ENCODE measurements around the gene SPHK2. TPM values are rescaled to one million over a fixed set of nuclear protein-coding genes. Genes with fewer than 3 reads are reported as not detected.

Gene SPHK2
- total RNA-seq, 4 donors from 2014 or later = 17.1 to 45.4 (median 31.4) TPM

DNA sequence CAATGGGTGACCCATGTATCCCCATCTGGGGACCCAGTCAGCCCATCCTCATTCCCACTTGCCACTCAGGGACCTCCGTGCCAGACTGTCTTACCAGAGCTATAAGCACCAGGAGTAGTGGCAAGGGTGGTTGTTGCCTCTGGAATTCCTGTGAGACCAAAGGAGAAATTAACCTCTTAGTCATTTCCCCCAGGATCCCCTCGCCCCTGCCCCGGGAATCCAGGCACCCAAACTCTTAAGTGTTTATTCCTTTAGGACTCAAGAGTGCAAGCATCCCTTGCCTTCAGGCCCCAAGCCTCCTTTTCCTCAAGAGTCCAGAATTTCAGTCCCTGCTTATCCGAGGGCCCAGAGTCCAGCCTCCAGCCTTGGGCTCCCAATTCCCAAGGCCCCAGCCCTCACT, 44.4 kb downstream of the SPHK2 start:
- no peak overlapping the region for H3K4me3 ChIP-seq (replicated peaks in 1 of 3)
- peaks cover 0 to 3% of the 10 kb centered on the region in 2 donors for H3K4me1 ChIP-seq
- H3K27ac ChIP-seq = no peak overlapping the region
- intact Hi-C loops (cut with DNase I) = no loop called here
- no peak for DNase-seq
- no peaks in the 10 kb centered on the region for H3K27me3 ChIP-seq
- H3K9me3 ChIP-seq = no peaks in the 10 kb centered on the region
- 96 to 100% methylated on average over 4 of the region's 4 CpGs for WGBS, 2 donors
- TF ChIP-seq POLR2A (IDR thresholded peaks at IDR 0.05) = no peak
- TF ChIP-seq, protein P1, sequence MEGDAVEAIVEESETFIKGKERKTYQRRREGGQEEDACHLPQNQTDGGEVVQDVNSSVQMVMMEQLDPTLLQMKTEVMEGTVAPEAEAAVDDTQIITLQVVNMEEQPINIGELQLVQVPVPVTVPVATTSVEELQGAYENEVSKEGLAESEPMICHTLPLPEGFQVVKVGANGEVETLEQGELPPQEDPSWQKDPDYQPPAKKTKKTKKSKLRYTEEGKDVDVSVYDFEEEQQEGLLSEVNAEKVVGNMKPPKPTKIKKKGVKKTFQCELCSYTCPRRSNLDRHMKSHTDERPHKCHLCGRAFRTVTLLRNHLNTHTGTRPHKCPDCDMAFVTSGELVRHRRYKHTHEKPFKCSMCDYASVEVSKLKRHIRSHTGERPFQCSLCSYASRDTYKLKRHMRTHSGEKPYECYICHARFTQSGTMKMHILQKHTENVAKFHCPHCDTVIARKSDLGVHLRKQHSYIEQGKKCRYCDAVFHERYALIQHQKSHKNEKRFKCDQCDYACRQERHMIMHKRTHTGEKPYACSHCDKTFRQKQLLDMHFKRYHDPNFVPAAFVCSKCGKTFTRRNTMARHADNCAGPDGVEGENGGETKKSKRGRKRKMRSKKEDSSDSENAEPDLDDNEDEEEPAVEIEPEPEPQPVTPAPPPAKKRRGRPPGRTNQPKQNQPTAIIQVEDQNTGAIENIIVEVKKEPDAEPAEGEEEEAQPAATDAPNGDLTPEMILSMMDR (IDR thresholded peaks at IDR 0.05) = no peak
- no peaks in the 10 kb centered on the region for H3K36me3 ChIP-seq

DNA sequence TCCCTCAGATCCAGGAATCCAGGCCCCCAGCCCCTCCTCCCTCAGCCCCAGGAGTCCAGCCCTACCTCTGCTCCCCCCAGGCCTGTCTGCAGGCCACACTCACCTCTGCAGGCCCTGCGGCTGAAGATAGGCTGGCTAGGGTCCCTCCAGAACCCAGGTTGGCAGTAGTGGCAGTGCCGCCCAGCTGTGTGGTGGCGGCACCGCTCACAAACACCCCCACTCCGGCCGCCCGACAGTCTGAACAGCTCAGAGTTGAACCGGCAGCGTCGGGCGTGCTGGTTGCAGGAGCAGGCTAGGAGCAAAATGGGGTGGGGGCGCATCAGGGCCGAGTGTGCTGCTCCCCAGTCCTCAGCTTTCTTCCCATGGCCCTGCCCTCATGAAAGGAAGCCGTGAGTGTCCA, 45.2 kb downstream of the SPHK2 start:
- no peaks in the 10 kb centered on the region for H3K27me3 ChIP-seq
- no peak overlapping the region for H3K4me3 ChIP-seq (replicated peaks in 1 of 3)
- peaks cover 0 to 3% of the 10 kb centered on the region in 2 donors for H3K4me1 ChIP-seq
- no peak overlapping the region for H3K27ac ChIP-seq
- intact Hi-C loops (cut with DNase I) = no loop called here
- no peak for DNase-seq
- TF ChIP-seq, protein P1 (IDR thresholded peaks at IDR 0.05) = no peak
- TF ChIP-seq POLR2A (IDR thresholded peaks at IDR 0.05) = no peak
- no peaks in the 10 kb centered on the region for H3K9me3 ChIP-seq
- WGBS, 2 donors = 76 to 88% methylated on average over 3 to 9 of the region's 14 CpGs
- no peaks in the 10 kb centered on the region for H3K36me3 ChIP-seq

GRCh38 chr19:48665786-48666185, 46.5 kb downstream of the SPHK2 start:
- intact Hi-C loops (cut with DNase I) = loop anchor here (2.0 kb wide), 1 partner anchor 39 kb away; no protein-coding TSS in a partner anchor
- WGBS, 2 donors = 91 to 93% methylated on average over 6 of the region's 6 CpGs
- H3K27ac ChIP-seq = no peak overlapping the region
- no peak overlapping the region for H3K4me3 ChIP-seq (replicated peaks in 1 of 3)
- no peak for DNase-seq
- no peaks in the 10 kb centered on the region for H3K36me3 ChIP-seq
- no peak for TF ChIP-seq POLR2A (IDR thresholded peaks at IDR 0.05)
- TF ChIP-seq, protein P1 (IDR thresholded peaks at IDR 0.05) = no peak
- H3K27me3 ChIP-seq = no peaks in the 10 kb centered on the region
- H3K9me3 ChIP-seq = no peaks in the 10 kb centered on the region
- peaks cover 0 to 3% of the 10 kb centered on the region in 2 donors for H3K4me1 ChIP-seq

DNA sequence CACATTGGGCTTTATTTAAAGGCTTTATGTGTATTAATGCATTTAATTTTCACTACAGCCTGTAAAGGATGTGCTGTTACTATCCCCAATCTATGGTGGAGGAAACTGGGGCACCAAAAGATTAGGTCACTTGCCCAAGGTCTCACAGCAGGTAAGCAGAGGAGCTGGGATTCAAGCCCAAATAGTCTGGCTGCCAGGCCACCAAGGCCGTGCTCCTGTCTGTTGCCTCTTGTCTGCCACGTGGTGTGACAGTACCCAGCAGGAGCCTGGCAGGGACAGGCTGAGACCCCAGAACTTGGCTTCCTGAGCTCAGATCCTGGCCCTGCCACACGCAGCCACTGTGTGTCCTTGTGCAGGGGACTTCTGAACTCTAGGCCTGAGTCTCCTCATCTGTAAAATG, 49.0 kb downstream of the SPHK2 start:
- Histone ChIP-seq H3K36me3 (no peaks in the 10 kb centered on the region), H3K27ac (no peak overlapping the region), H3K9me3 (no peaks in the 10 kb centered on the region), H3K27me3 (no peaks in the 10 kb centered on the region), H3K4me3 (replicated peaks in 1 of 3) (no peak overlapping the region), H3K4me1 (no peaks in the 10 kb centered on the region)
- DNase-seq = no peak
- TF ChIP-seq, protein P1 (IDR thresholded peaks at IDR 0.05) = no peak
- no peak for TF ChIP-seq POLR2A (IDR thresholded peaks at IDR 0.05)
- WGBS, 2 donors = 71 to 85% methylated on average over 3 of the region's 3 CpGs
- intact Hi-C loops (cut with DNase I) = no loop called here

- no peaks in the 10 kb centered on the region for H3K9me3 ChIP-seq
- no peak for DNase-seq
- H3K4me3 ChIP-seq (replicated peaks in 1 of 3) = no peak overlapping the region
- no peaks in the 10 kb centered on the region for H3K4me1 ChIP-seq
- H3K27me3 ChIP-seq = no peaks in the 10 kb centered on the region
- no peak overlapping the region for H3K27ac ChIP-seq
- intact Hi-C loops (cut with DNase I) = no loop called here
- 87 to 98% methylated on average over 2 of the region's 2 CpGs for WGBS, 2 donors
- no peaks in the 10 kb centered on the region for H3K36me3 ChIP-seq
- TF ChIP-seq POLR2A (IDR thresholded peaks at IDR 0.05) = no peak
- TF ChIP-seq, protein P1 (IDR thresholded peaks at IDR 0.05) = no peak
Observed at GRCh38 chr19:48668761-48669160, 49.5 kb downstream of the SPHK2 start.
